ENCODE results near the gene C11orf42.

The C11orf42 gene

DNA sequence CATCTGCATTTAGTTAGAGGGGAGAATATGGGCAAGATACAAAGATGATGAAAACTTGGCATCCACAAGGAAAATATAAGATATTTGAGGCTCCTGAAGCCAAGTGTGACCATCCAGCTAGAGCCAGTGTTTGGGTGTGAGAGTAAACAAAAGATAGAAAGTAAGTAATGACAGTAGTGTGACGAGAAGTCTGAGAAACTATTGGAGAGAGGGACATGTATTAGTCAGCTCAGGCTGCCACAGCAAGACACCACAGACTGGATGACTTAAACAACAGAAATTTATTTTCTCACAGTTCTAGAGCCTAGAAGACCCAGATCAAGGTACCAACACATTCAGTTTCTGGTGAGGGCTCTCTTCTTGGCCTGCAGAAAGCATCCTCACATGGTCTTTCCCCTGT lies 47.8 kb downstream of the C11orf42 start:
- DNase-seq (ENCODE audit: low read depth in 2 of 2): no peak

DNA sequence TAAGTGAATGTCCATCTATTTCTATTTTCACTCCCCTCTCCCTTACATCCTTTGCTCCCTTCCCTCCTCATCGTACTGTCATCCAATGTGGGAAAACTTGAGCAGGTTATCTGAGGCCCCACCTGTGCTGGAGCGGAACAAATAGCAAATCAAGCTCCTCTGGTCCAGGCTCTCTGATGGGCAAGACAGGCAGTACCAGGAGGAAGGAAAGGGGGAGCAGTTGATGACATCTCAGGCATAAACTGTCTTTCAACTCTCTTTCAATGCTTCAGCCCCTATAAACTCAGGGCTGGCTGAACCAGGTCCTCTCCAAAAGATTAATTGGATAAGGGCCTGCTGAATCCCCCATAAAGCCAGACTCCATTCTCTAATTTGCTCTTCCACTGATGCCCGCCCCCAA lies 52.8 kb downstream of the C11orf42 start:
- DNase-seq (ENCODE audit: low read depth in 2 of 2): no peak

DNA sequence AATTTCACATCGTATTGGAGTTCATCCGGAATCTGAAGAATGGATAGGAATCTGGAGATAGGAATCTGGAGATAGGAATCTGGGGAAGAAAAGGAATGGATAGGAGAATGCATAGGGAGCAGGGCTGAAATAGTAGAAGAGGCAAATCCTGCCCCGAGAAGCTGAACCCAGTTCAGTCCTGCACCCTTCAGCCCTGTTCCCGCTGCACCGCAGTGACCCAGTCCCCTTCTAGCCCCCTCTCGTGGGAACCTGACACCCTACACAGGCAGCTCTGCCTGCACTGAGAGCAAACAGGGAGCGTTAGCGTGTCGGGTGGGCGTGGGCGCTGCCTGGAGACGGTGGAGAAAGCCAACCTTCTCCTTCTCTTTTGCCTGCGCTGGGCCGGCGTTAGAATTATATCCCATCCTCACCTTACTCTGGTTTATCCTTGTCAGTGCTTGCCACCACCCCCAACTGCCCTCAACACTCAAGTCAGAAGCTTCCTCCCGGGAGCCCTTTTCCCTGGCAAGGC lies 53.3 kb downstream of the C11orf42 start:
- DNase-seq (ENCODE audit: low read depth in 2 of 2): no peak

DNA sequence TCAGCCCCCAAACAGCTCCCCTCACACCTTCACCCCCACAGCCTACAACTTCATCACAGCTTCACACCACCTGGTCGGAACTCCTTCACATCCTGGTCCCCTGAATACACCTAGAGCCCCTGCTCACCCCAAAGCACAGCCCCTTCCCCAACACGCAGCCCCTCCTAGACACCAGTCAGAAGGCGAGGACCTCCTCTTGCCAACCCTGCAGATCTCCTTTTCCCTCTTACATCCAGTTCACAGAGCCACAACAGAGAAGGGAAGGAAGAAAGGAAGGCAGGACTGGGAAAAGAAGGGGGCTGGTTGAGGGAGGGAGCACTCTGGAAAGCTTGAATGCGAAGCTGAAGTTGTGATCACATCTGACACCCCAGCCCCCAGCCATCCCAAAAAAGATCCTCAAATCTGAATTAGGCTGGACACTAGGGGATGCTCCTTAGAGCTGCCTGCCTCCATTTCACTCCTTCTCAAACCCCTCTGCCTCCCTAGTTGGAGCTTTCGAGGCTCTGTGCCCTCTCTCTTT lies 54.9 kb downstream of the C11orf42 start:
- no peak for DNase-seq (ENCODE audit: low read depth in 2 of 2)
